ENCODE measurements around the gene KDM2A.

The KDM2A gene

GRCh38 chr11:67300256-67300755, 181.2 kb downstream of the KDM2A start:
- Histone ChIP-seq H3K4me1 (ENCODE audit: insufficient read depth, poor library complexity, severe bottlenecking) (peaks cover 13% of the 10 kb centered on the region), H3K36me3 (ENCODE audit: low read depth) (peaks cover 46% of the 10 kb centered on the region)
- no peak for DNase-seq (ENCODE audit: low spot score)

GRCh38 chr11:67300756-67301312, 181.8 kb downstream of the KDM2A start:
- no peak overlapping the region for H3K27ac ChIP-seq (ENCODE audit: poor library complexity, severe bottlenecking)

More at GRCh38 chr11:67300256-67300755, 181.2 kb downstream of the KDM2A start:
- Histone ChIP-seq H3K9me3 (ENCODE audit: severe bottlenecking) (peaks cover 10% of the 10 kb centered on the region), H3K27me3 (ENCODE audit: insufficient read depth, poor library complexity, severe bottlenecking) (no peaks in the 10 kb centered on the region), H3K27ac (ENCODE audit: poor library complexity, severe bottlenecking) (no peak overlapping the region), H3K4me3 (ENCODE audit: severe bottlenecking) (no peak overlapping the region)
- TF ChIP-seq CTCF (IDR thresholded peaks at IDR 0.05; ENCODE audit: poor library complexity, severe bottlenecking) = no peak
- no peak for ATAC-seq (ENCODE audit: low read depth)

GRCh38 chr11:67301313-67301921, 182.4 kb downstream of the KDM2A start:
- peak; percentile 73 for DNase-seq (ENCODE audit: low spot score)
- no peak for ATAC-seq (ENCODE audit: low read depth)
- H3K36me3 ChIP-seq (ENCODE audit: low read depth) = peaks cover 41% of the 10 kb centered on the region
- no peaks in the 10 kb centered on the region for H3K27me3 ChIP-seq (ENCODE audit: insufficient read depth, poor library complexity, severe bottlenecking)
- H3K4me3 ChIP-seq (ENCODE audit: severe bottlenecking) = no peak overlapping the region
- peak overlapping the region; percentile 82 for H3K27ac ChIP-seq (ENCODE audit: poor library complexity, severe bottlenecking)
- peaks cover 13% of the 10 kb centered on the region for H3K4me1 ChIP-seq (ENCODE audit: insufficient read depth, poor library complexity, severe bottlenecking)
- H3K9me3 ChIP-seq (ENCODE audit: severe bottlenecking) = no peaks in the 10 kb centered on the region
- TF ChIP-seq CTCF (IDR thresholded peaks at IDR 0.05; ENCODE audit: poor library complexity, severe bottlenecking) = no peak

More at GRCh38 chr11:67300756-67301312, 181.8 kb downstream of the KDM2A start:
- Histone ChIP-seq H3K27me3 (ENCODE audit: insufficient read depth, poor library complexity, severe bottlenecking) (no peaks in the 10 kb centered on the region), H3K4me3 (ENCODE audit: severe bottlenecking) (no peak overlapping the region), H3K4me1 (ENCODE audit: insufficient read depth, poor library complexity, severe bottlenecking) (peaks cover 13% of the 10 kb centered on the region), H3K36me3 (ENCODE audit: low read depth) (peaks cover 46% of the 10 kb centered on the region), H3K9me3 (ENCODE audit: severe bottlenecking) (peaks cover 5% of the 10 kb centered on the region)
- ATAC-seq (ENCODE audit: low read depth) (no peak), DNase-seq (ENCODE audit: low spot score) (peak; percentile 67)
- TF ChIP-seq CTCF (IDR thresholded peaks at IDR 0.05; ENCODE audit: poor library complexity, severe bottlenecking) = no peak

GRCh38 chr11:67301951-67302516, 183.0 kb downstream of the KDM2A start:
- H3K36me3 ChIP-seq (ENCODE audit: low read depth) = peaks cover 41% of the 10 kb centered on the region
- H3K27me3 ChIP-seq (ENCODE audit: insufficient read depth, poor library complexity, severe bottlenecking) = no peaks in the 10 kb centered on the region
- no peaks in the 10 kb centered on the region for H3K9me3 ChIP-seq (ENCODE audit: severe bottlenecking)
- TF ChIP-seq CTCF (IDR thresholded peaks at IDR 0.05; ENCODE audit: poor library complexity, severe bottlenecking) = no peak
- H3K4me1 ChIP-seq (ENCODE audit: insufficient read depth, poor library complexity, severe bottlenecking) = peaks cover 13% of the 10 kb centered on the region
- DNase-seq (ENCODE audit: low spot score) (peak; percentile 80), ATAC-seq (ENCODE audit: low read depth) (peak; percentile 64)
- peak overlapping the region; percentile 68 for H3K4me3 ChIP-seq (ENCODE audit: severe bottlenecking)
- H3K27ac ChIP-seq (ENCODE audit: poor library complexity, severe bottlenecking) = peak overlapping the region; percentile 82

Data from RWPE2 (cell line).